ENCODE results near the gene TMEM168. TPM values are rescaled to one million over a fixed set of nuclear protein-coding genes. Genes with fewer than 3 reads are reported as not detected.
"Not testable (repeated sequence)": the region's sequence is repeated elsewhere in the genome, so short reads cannot be mapped to it uniquely, and the experiment has no call there.

TMEM168 gene, protein sequence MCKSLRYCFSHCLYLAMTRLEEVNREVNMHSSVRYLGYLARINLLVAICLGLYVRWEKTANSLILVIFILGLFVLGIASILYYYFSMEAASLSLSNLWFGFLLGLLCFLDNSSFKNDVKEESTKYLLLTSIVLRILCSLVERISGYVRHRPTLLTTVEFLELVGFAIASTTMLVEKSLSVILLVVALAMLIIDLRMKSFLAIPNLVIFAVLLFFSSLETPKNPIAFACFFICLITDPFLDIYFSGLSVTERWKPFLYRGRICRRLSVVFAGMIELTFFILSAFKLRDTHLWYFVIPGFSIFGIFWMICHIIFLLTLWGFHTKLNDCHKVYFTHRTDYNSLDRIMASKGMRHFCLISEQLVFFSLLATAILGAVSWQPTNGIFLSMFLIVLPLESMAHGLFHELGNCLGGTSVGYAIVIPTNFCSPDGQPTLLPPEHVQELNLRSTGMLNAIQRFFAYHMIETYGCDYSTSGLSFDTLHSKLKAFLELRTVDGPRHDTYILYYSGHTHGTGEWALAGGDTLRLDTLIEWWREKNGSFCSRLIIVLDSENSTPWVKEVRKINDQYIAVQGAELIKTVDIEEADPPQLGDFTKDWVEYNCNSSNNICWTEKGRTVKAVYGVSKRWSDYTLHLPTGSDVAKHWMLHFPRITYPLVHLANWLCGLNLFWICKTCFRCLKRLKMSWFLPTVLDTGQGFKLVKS
- 37.5 TPM for polyA plus RNA-seq
- long read RNA-seq, donor 1, full-length matches to known transcripts: 1 of 1 reads
- long read RNA-seq, donor 1, partial matches to known transcripts: 0 of 1 reads
- long read RNA-seq, donor 1, other reads (novel, unspliced or antisense): 0 of 1 reads
- long read RNA-seq, donor 2, full-length matches to known transcripts: 2 of 19 reads
- long read RNA-seq, donor 2, partial matches to known transcripts: 17 of 19 reads
- long read RNA-seq, donor 2, other reads (novel, unspliced or antisense): 0 of 19 reads
- long read RNA-seq, donor 3, full-length matches to known transcripts: 13 of 19 reads
- long read RNA-seq, donor 3, partial matches to known transcripts: 6 of 19 reads
- long read RNA-seq, donor 3, other reads (novel, unspliced or antisense): 0 of 19 reads
- long read RNA-seq, donor 4: 0 reads
- long read RNA-seq, donor 5, full-length matches to known transcripts: 5 of 5 reads
- long read RNA-seq, donor 5, partial matches to known transcripts: 0 of 5 reads
- long read RNA-seq, donor 5, other reads (novel, unspliced or antisense): 0 of 5 reads
- long read RNA-seq, donor 6, full-length matches to known transcripts: 2 of 2 reads
- long read RNA-seq, donor 6, partial matches to known transcripts: 0 of 2 reads
- long read RNA-seq, donor 6, other reads (novel, unspliced or antisense): 0 of 2 reads
- long read RNA-seq, donor 7, full-length matches to known transcripts: 4 of 4 reads
- long read RNA-seq, donor 7, partial matches to known transcripts: 0 of 4 reads
- long read RNA-seq, donor 7, other reads (novel, unspliced or antisense): 0 of 4 reads
- long read RNA-seq, donor 8, full-length matches to known transcripts: 7 of 14 reads
- long read RNA-seq, donor 8, partial matches to known transcripts: 7 of 14 reads
- long read RNA-seq, donor 8, other reads (novel, unspliced or antisense): 0 of 14 reads
- long read RNA-seq, donor 9, full-length matches to known transcripts: 3 of 3 reads
- long read RNA-seq, donor 9, partial matches to known transcripts: 0 of 3 reads
- long read RNA-seq, donor 9, other reads (novel, unspliced or antisense): 0 of 3 reads
- long read RNA-seq, donor 10, full-length matches to known transcripts: 5 of 10 reads
- long read RNA-seq, donor 10, partial matches to known transcripts: 5 of 10 reads
- long read RNA-seq, donor 10, other reads (novel, unspliced or antisense): 0 of 10 reads
- long read RNA-seq, donor 11, full-length matches to known transcripts: 6 of 6 reads
- long read RNA-seq, donor 11, partial matches to known transcripts: 0 of 6 reads
- long read RNA-seq, donor 11, other reads (novel, unspliced or antisense): 0 of 6 reads

- no CpG with 5 or more reads among the region's 67 CpGs for WGBS (ENCODE audit: insufficient coverage, low lambda C conversion rate)
- no peaks in the 10 kb centered on the region for H3K9me3 ChIP-seq (ENCODE audit: control insufficient read depth, low read depth, low read length)
Measured at GRCh38 chr7:112789817-112790585, at the start of gene TMEM168. TSS of gene TMEM168 (minus strand) at chr7:112790393. CDS start at chr7:112784825, 5,568 bp downstream.

DNA sequence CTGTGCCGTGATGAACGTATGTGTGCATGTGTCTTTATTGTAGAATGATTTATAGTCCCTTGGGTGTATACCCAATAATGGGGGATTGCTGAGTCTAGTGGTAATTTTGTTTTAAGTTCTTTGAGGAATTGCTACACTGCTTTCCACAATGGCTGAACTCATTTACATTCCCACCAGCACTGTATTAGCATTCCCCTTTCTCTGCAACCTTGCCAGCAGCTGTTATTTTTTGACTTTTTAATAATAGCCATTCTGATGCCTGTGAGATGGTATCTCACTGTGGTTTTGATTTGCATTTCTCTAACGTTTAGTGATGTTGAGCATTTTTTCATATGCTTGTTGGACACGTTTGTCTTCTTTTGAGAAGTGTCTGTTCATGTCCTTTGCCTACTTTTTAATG, 45.7 kb upstream of the TMEM168 start:
- not testable (repeated sequence) for H3K4me3 ChIP-seq (ENCODE audit: low read length); DNase-seq; H3K9me3 ChIP-seq (ENCODE audit: control insufficient read depth, low read depth, low read length); H3K27ac ChIP-seq (ENCODE audit: low read length); H3K27me3 ChIP-seq (ENCODE audit: control insufficient read depth, insufficient read depth, low read length); H3K4me1 ChIP-seq (ENCODE audit: control insufficient read depth, insufficient read depth, low read length); H3K36me3 ChIP-seq (ENCODE audit: control insufficient read depth, insufficient read depth, low read length)
- 100% methylated on average over 2 of the region's 4 CpGs for WGBS (ENCODE audit: insufficient coverage, low lambda C conversion rate)

More at GRCh38 chr7:112789817-112790585, at the start of gene TMEM168:
- peak; percentile 79 to 94 for DNase-seq
- H3K27ac ChIP-seq (ENCODE audit: low read length): peak within 1 kb of the TSS; percentile 88
- H3K4me3 ChIP-seq (ENCODE audit: low read length): peak within 1 kb of the TSS; percentile 82
- peaks cover 11% of the 10 kb centered on the region for H3K4me1 ChIP-seq (ENCODE audit: control insufficient read depth, insufficient read depth, low read length)
- H3K36me3 ChIP-seq (ENCODE audit: control insufficient read depth, insufficient read depth, low read length): no peaks in the 10 kb centered on the region
- no peaks in the 10 kb centered on the region for H3K27me3 ChIP-seq (ENCODE audit: control insufficient read depth, insufficient read depth, low read length)

DNA sequence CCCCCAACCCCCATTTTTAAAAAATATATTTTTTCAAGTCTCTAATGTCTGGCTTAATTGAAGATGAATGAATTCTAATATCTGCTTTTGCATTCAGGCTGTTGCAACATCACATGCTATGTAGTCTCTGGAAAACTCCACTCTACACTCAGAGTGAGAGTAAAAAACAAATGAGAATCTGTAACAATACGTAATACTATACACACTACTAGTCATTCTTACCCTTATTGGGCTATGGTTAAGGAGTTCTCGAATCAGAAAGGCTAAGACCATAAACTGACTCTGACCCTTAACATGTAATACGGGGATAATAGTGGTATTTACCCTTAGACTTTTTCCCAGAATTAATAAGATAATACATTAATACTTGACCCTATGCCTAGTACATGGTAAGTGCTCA, 42.9 kb upstream of the TMEM168 start:
- WGBS (ENCODE audit: insufficient coverage, low lambda C conversion rate): no CpG with 5 or more reads among the region's 3 CpGs
- Histone ChIP-seq H3K36me3 (ENCODE audit: control insufficient read depth, insufficient read depth, low read length) (peaks cover 17% of the 10 kb centered on the region), H3K4me3 (ENCODE audit: low read length) (no peak overlapping the region), H3K27me3 (ENCODE audit: control insufficient read depth, insufficient read depth, low read length) (no peaks in the 10 kb centered on the region), H3K9me3 (ENCODE audit: control insufficient read depth, low read depth, low read length) (peaks cover 5% of the 10 kb centered on the region), H3K4me1 (ENCODE audit: control insufficient read depth, insufficient read depth, low read length) (no peaks in the 10 kb centered on the region), H3K27ac (ENCODE audit: low read length) (no peak overlapping the region)
- DNase-seq: no peak

- Histone ChIP-seq H3K27ac (ENCODE audit: low read length) (no peak overlapping the region), H3K4me3 (ENCODE audit: low read length) (no peak overlapping the region), H3K36me3 (ENCODE audit: control insufficient read depth, insufficient read depth, low read length) (peaks cover 21% of the 10 kb centered on the region), H3K9me3 (ENCODE audit: control insufficient read depth, low read depth, low read length) (peaks cover 9% of the 10 kb centered on the region), H3K27me3 (ENCODE audit: control insufficient read depth, insufficient read depth, low read length) (no peaks in the 10 kb centered on the region), H3K4me1 (ENCODE audit: control insufficient read depth, insufficient read depth, low read length) (no peaks in the 10 kb centered on the region)
- DNase-seq: no peak
Measured at GRCh38 chr7:112830769-112831168, 40.6 kb upstream of the TMEM168 start.

- WGBS (ENCODE audit: insufficient coverage, low lambda C conversion rate): 100% methylated on average over 1 of the region's 1 CpG
- peaks cover 25% of the 10 kb centered on the region for H3K36me3 ChIP-seq (ENCODE audit: control insufficient read depth, insufficient read depth, low read length)
- DNase-seq: no peak
- no peak overlapping the region for H3K27ac ChIP-seq (ENCODE audit: low read length)
- peaks cover 14% of the 10 kb centered on the region for H3K9me3 ChIP-seq (ENCODE audit: control insufficient read depth, low read depth, low read length)
- H3K4me3 ChIP-seq (ENCODE audit: low read length): no peak overlapping the region
- H3K4me1 ChIP-seq (ENCODE audit: control insufficient read depth, insufficient read depth, low read length): no peaks in the 10 kb centered on the region
- no peaks in the 10 kb centered on the region for H3K27me3 ChIP-seq (ENCODE audit: control insufficient read depth, insufficient read depth, low read length)
Measured at GRCh38 chr7:112828696-112829095, 38.5 kb upstream of the TMEM168 start.

DNA sequence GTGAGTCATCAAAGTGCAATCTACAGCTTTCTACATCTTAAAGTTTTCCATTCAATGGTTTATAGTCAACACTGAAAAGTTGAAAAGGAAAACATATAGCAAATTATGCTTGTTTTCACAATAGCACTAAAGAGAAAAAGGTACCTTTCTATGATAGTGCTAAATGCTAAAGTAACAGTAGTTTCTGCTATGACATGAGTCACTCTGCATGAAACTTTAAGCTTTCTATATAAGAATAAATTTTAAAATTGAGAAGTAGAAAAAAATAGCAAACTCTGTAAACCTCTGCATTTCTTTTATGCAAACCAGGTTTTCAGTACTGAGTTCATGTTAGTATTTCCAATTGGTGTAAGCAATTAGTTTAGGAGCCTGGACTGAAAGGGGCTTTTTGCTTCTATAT, 31.2 kb upstream of the TMEM168 start:
- no peak for DNase-seq
- H3K4me3 ChIP-seq (ENCODE audit: low read length): no peak overlapping the region

GRCh38 chr7:112819536-112819935, 29.3 kb upstream of the TMEM168 start:
- H3K9me3 ChIP-seq (ENCODE audit: control insufficient read depth, low read depth, low read length): peaks cover 7% of the 10 kb centered on the region
- no peaks in the 10 kb centered on the region for H3K4me1 ChIP-seq (ENCODE audit: control insufficient read depth, insufficient read depth, low read length)
- H3K27me3 ChIP-seq (ENCODE audit: control insufficient read depth, insufficient read depth, low read length): no peaks in the 10 kb centered on the region
- DNase-seq: no peak
- no peak overlapping the region for H3K4me3 ChIP-seq (ENCODE audit: low read length)
- peaks cover 5% of the 10 kb centered on the region for H3K36me3 ChIP-seq (ENCODE audit: control insufficient read depth, insufficient read depth, low read length)
- no peak overlapping the region for H3K27ac ChIP-seq (ENCODE audit: low read length)
- 90% methylated on average over 2 of the region's 3 CpGs for WGBS (ENCODE audit: insufficient coverage, low lambda C conversion rate)

More for the DNA sequence above, 31.2 kb upstream of the TMEM168 start:
- Histone ChIP-seq H3K4me1 (ENCODE audit: control insufficient read depth, insufficient read depth, low read length) (no peaks in the 10 kb centered on the region), H3K9me3 (ENCODE audit: control insufficient read depth, low read depth, low read length) (peaks cover 4% of the 10 kb centered on the region), H3K27ac (ENCODE audit: low read length) (no peak overlapping the region), H3K27me3 (ENCODE audit: control insufficient read depth, insufficient read depth, low read length) (no peaks in the 10 kb centered on the region), H3K36me3 (ENCODE audit: control insufficient read depth, insufficient read depth, low read length) (peaks cover 8% of the 10 kb centered on the region)

DNA sequence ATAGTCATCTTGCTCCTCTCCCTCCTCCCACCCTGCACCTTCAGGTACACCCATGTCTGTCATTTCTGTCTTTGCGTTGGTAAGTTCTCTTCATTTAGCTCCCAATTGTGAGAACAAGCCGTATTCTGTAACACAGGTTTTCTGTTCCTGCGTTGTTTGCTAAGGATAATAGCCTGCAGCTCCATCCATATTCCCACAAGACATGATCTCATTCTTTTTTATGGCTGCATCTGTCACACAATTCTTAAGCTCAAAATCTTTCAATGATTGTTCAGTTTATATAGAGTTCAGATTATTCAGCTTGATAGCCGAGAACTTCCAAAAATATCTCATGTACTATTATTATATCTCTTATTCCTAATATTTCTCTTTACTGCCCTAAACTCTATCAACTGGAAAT, 16.0 kb upstream of the TMEM168 start:
- no peaks in the 10 kb centered on the region for H3K27me3 ChIP-seq (ENCODE audit: control insufficient read depth, insufficient read depth, low read length)

DNA sequence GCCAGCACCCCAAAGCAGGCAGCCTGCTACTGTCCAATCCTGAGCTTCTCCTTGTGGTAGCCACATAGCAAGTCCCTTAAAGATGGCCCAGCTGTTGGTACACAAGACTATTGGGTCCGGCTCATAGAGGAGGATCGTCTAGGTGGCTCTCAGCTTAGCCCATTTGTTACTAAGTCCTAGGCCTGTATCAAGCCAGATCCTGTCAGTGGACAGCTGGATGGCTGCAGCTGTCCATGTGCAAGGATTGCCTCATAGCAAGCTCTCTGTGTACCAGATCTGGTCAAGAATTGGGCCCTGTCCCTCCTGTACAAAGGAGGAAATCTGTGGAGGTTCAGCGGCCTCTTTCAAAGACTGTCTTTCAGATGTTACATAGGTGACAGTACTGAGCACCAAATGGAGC, 12.2 kb upstream of the TMEM168 start:
- no peaks in the 10 kb centered on the region for H3K9me3 ChIP-seq (ENCODE audit: control insufficient read depth, low read depth, low read length)
- H3K27ac ChIP-seq (ENCODE audit: low read length): no peak overlapping the region
- no peak for DNase-seq
- H3K4me3 ChIP-seq (ENCODE audit: low read length): no peak overlapping the region
- no peaks in the 10 kb centered on the region for H3K36me3 ChIP-seq (ENCODE audit: control insufficient read depth, insufficient read depth, low read length)
- WGBS (ENCODE audit: insufficient coverage, low lambda C conversion rate): no CpG with 5 or more reads among the region's 3 CpGs
- no peaks in the 10 kb centered on the region for H3K27me3 ChIP-seq (ENCODE audit: control insufficient read depth, insufficient read depth, low read length)
- no peaks in the 10 kb centered on the region for H3K4me1 ChIP-seq (ENCODE audit: control insufficient read depth, insufficient read depth, low read length)

More for the DNA sequence above, 16.0 kb upstream of the TMEM168 start:
- Histone ChIP-seq H3K4me3 (ENCODE audit: low read length) (no peak overlapping the region), H3K27ac (ENCODE audit: low read length) (no peak overlapping the region), H3K9me3 (ENCODE audit: control insufficient read depth, low read depth, low read length) (no peaks in the 10 kb centered on the region), H3K36me3 (ENCODE audit: control insufficient read depth, insufficient read depth, low read length) (no peaks in the 10 kb centered on the region), H3K4me1 (ENCODE audit: control insufficient read depth, insufficient read depth, low read length) (no peaks in the 10 kb centered on the region)
- 96% methylated on average over 4 of the region's 4 CpGs for WGBS (ENCODE audit: insufficient coverage, low lambda C conversion rate)
- DNase-seq: no peak
